CD14-positive monocyte (primary cell): ENCODE measurements around the gene GLYR1. TPM values are rescaled to one million over a fixed set of nuclear protein-coding genes. Genes with fewer than 3 reads are reported as not detected.

Experiments
- DNase-seq, 3 donors: peaks; one replicate each; pipeline ENCODE4 v3.0.0-alpha.2; 2011 to 2022
- H2AFZ ChIP-seq: 2 replicates; pipeline ENCODE4 v1.6.0; 2012; ENCODE audit warnings: mild to moderate bottlenecking, low read depth, low read length, inconsistent platforms; ENCODE audit not compliant: insufficient read depth, poor library complexity, severe bottlenecking
- H3K27ac ChIP-seq, 2 donors: 1 replicate in 1 of 2; 2 replicates in 1 of 2; pipeline ENCODE4 v1.5.1; 2012 to 2013; ENCODE audit warnings: low read length in 2 of 2, control low read depth in 1 of 2, inconsistent platforms in 1 of 2, low read depth in 1 of 2, mild to moderate bottlenecking in 1 of 2
- H3K27me3 ChIP-seq, 2 donors: one replicate each; pipeline versions ENCODE4 v1.6.0 to v1.6.1; 2011 to 2013; ENCODE audit warnings: low read length in 2 of 2; ENCODE audit not compliant: control insufficient read depth in 2 of 2, insufficient read depth in 2 of 2
- H3K36me3 ChIP-seq, 2 donors: replicated peaks in 1 of 2; 1 replicate in 1 of 2; 2 replicates in 1 of 2; pipeline versions ENCODE4 v1.5.1 to v1.6.1; 2012 to 2013; ENCODE audit warnings: low read length in 2 of 2, control low read depth in 1 of 2, inconsistent platforms in 1 of 2, mild to moderate bottlenecking in 1 of 2; ENCODE audit not compliant: insufficient read depth in 2 of 2, control insufficient read depth in 1 of 2
- H3K4me1 ChIP-seq, 2 donors: 1 replicate in 1 of 2; 2 replicates in 1 of 2; pipeline versions ENCODE4 v1.5.1 to v1.6.1; 2012 to 2013; ENCODE audit warnings: low read length in 2 of 2, control low read depth in 1 of 2, inconsistent platforms in 1 of 2, mild to moderate bottlenecking in 1 of 2, moderate library complexity in 1 of 2; ENCODE audit not compliant: insufficient read depth in 2 of 2, control insufficient read depth in 1 of 2
- H3K4me2 ChIP-seq: replicated peaks from 2 replicates; pipeline ENCODE3; 2012; ENCODE audit warnings: low read length, moderate library complexity, mild to moderate bottlenecking; ENCODE audit not compliant: poor library complexity, severe bottlenecking; ENCODE audit errors: extremely low read depth
- H3K4me3 ChIP-seq, 3 experiments: fragments of 200-600 bp in 1 of 3; sonication (generic) in 1 of 3; replicated peaks in 1 of 3; 1 replicate in 2 of 3; 2 replicates in 1 of 3; pipeline ENCODE4 v1.5.1; 2011 to 2013; ENCODE audit warnings: low read length in 3 of 3, mild to moderate bottlenecking in 3 of 3, control low read depth in 2 of 3, low read depth in 2 of 3, inconsistent platforms in 1 of 3, moderate library complexity in 1 of 3
- H3K79me2 ChIP-seq: 2 replicates; pipeline ENCODE4 v1.6.0; 2012; ENCODE audit warnings: mild to moderate bottlenecking, control low read depth, inconsistent platforms, low read length, moderate library complexity; ENCODE audit not compliant: insufficient read depth
- H3K9ac ChIP-seq: 2 replicates; pipeline ENCODE4 v1.6.0; 2017; ENCODE audit warnings: low read length, mild to moderate bottlenecking; ENCODE audit not compliant: insufficient read depth, poor library complexity, severe bottlenecking
- H3K9me3 ChIP-seq, 2 donors: replicated peaks in 1 of 2; 1 replicate in 1 of 2; 2 replicates in 1 of 2; pipeline versions ENCODE4 v1.5.1 to v1.6.1; 2012 to 2013; ENCODE audit warnings: low read length in 2 of 2, control low read depth in 1 of 2; ENCODE audit not compliant: control insufficient read depth in 1 of 2, insufficient read depth in 1 of 2
- H4K20me1 ChIP-seq: 2 replicates; pipeline ENCODE4 v1.6.0; 2012; ENCODE audit warnings: mild to moderate bottlenecking, low read length, control low read depth, moderate library complexity; ENCODE audit not compliant: insufficient read depth
- H3K27ac Mint-ChIP-seq, 7 donors: one replicate each; pipeline ENCODE4 v1.8.0; 2020; ENCODE audit warnings: mild to moderate bottlenecking in 7 of 7, mixed read lengths in 7 of 7, moderate library complexity in 6 of 7, inconsistent platforms in 2 of 7
- H3K27me3 Mint-ChIP-seq, 3 donors: one replicate each; pipeline ENCODE4 v1.8.0; 2021 to 2022; ENCODE audit warnings: low read depth in 3 of 3, mild to moderate bottlenecking in 3 of 3, mixed read lengths in 3 of 3, moderate library complexity in 3 of 3, inconsistent platforms in 1 of 3
- H3K36me3 Mint-ChIP-seq, 2 donors: one replicate each; pipeline ENCODE4 v1.8.0; 2020; ENCODE audit warnings: mixed read lengths in 2 of 2, inconsistent platforms in 1 of 2, mild to moderate bottlenecking in 1 of 2
- H3K4me1 Mint-ChIP-seq: one replicate; pipeline ENCODE4 v1.8.0; 2020; ENCODE audit warnings: mild to moderate bottlenecking, mixed read lengths
- H3K4me3 Mint-ChIP-seq, 2 donors: one replicate each; pipeline ENCODE4 v1.8.0; 2020; ENCODE audit warnings: mild to moderate bottlenecking in 2 of 2, mixed read lengths in 2 of 2, moderate library complexity in 1 of 2
- H3K9me3 Mint-ChIP-seq, 7 donors: one replicate each; pipeline ENCODE4 v1.8.0; 2020 to 2022; ENCODE audit warnings: mixed read lengths in 7 of 7, mild to moderate bottlenecking in 6 of 7, moderate library complexity in 6 of 7, inconsistent platforms in 2 of 7
- CTCF ChIP-seq: fragments of 200-600 bp; IDR thresholded peaks from one replicate; pipeline ENCODE4 v1.8.0; 2022; ENCODE audit warnings: antibody characterized with exemption, mild to moderate bottlenecking
- WGBS: methylation state at CpG from one replicate; pipeline ENCODE4 v1.1.5; 2013; ENCODE audit warnings: missing lambda C conversion rate; ENCODE audit not compliant: insufficient coverage; 5-methylcytosine and 5-hydroxymethylcytosine counted together
- intact Hi-C, 2 donors: fragments of 100-400 bp; cut with micrococcal nuclease; formaldehyde crosslinking; loops; one replicate each; pipeline versions ENCODE4 v1.15.0 to v1.15.1; 2023
- polyA plus RNA-seq, 3 donors: library from polyadenylated mRNA; depleted of rRNA in 1 of 3; unstranded in 2 of 3; stranded (reverse) in 1 of 3; fragments of 300-500 nt in 2 of 3; fragments of >200 nt in 1 of 3; fragmentation: Illumina TruSeq in 2 of 3; gene quantifications; 1 replicate in 2 of 3; 2 replicates in 1 of 3; pipeline ENCODE4 v1.2.3, GENCODE V29; 2012 to 2021

Gene GLYR1
- polyA plus RNA-seq, 3 donors: 34.2 to 41.9 (median 39.3) TPM

GRCh38 chr16:4777339-4778049 lies 69.6 kb downstream of the GLYR1 start:
- Mint-ChIP-seq H3K4me3 (no peak overlapping the region), H3K27me3 (peaks cover 0 to 2% (median 2%) of the 10 kb centered on the region in 3 donors), H3K36me3 (no peaks in the 10 kb centered on the region), H3K27ac (no peak overlapping the region), H3K9me3 (peaks cover 0 to 2% (median 0%) of the 10 kb centered on the region in 7 donors), H3K4me1 (peaks cover 31% of the 10 kb centered on the region)
- WGBS: 93% methylated on average over 10 of the region's 17 CpGs
- H4K20me1 ChIP-seq: no peaks in the 10 kb centered on the region
- H2AFZ ChIP-seq: no peak overlapping the region
- H3K27ac ChIP-seq: no peak overlapping the region
- H3K9me3 ChIP-seq: no peaks in the 10 kb centered on the region
- no peak overlapping the region for H3K4me3 ChIP-seq
- DNase-seq: no peak
- no peak for TF ChIP-seq CTCF
- no peak overlapping the region for H3K9ac ChIP-seq
- no peaks in the 10 kb centered on the region for H3K36me3 ChIP-seq
- no peak overlapping the region for H3K4me2 ChIP-seq
- intact Hi-C loops: no loop called here
- peaks cover 17 to 19% of the 10 kb centered on the region in 2 donors for H3K4me1 ChIP-seq
- no peaks in the 10 kb centered on the region for H3K27me3 ChIP-seq
- no peaks in the 10 kb centered on the region for H3K79me2 ChIP-seq

- Histone ChIP-seq H3K36me3 (no peaks in the 10 kb centered on the region), H3K79me2 (no peaks in the 10 kb centered on the region), H3K9me3 (no peaks in the 10 kb centered on the region), H3K9ac (no peak overlapping the region), H3K27ac (no peak overlapping the region), H3K4me2 (no peak overlapping the region), H3K27me3 (no peaks in the 10 kb centered on the region), H4K20me1 (no peaks in the 10 kb centered on the region), H3K4me1 (peaks cover 6 to 12% of the 10 kb centered on the region in 2 donors), H3K4me3 (no peak overlapping the region), H2AFZ (no peak overlapping the region)
- peaks cover 0 to 2% (median 1%) of the 10 kb centered on the region in 3 donors for H3K27me3 Mint-ChIP-seq
- DNase-seq: no peak
- H3K9me3 Mint-ChIP-seq: peaks cover 0 to 2% (median 0%) of the 10 kb centered on the region in 7 donors
- 86% methylated on average over 1 of the region's 2 CpGs for WGBS
- no peak overlapping the region for H3K27ac Mint-ChIP-seq
- TF ChIP-seq CTCF: no peak
- peaks cover 23% of the 10 kb centered on the region for H3K4me1 Mint-ChIP-seq
- no peaks in the 10 kb centered on the region for H3K36me3 Mint-ChIP-seq
- H3K4me3 Mint-ChIP-seq: no peak overlapping the region
- intact Hi-C loops: no loop called here
These were observed 70.9 kb downstream of the GLYR1 start for GRCh38 chr16:4776141-4776705.
